OCI-M2 (cell line): Measurements from ENCODE around the gene APOB.

Source experiments
- DNase-seq: peaks from one replicate; lab custom pipeline; 2025; ENCODE audit not compliant: unreplicated experiment; lab: John Stamatoyannopoulos, UW

Gene APOB

DNA sequence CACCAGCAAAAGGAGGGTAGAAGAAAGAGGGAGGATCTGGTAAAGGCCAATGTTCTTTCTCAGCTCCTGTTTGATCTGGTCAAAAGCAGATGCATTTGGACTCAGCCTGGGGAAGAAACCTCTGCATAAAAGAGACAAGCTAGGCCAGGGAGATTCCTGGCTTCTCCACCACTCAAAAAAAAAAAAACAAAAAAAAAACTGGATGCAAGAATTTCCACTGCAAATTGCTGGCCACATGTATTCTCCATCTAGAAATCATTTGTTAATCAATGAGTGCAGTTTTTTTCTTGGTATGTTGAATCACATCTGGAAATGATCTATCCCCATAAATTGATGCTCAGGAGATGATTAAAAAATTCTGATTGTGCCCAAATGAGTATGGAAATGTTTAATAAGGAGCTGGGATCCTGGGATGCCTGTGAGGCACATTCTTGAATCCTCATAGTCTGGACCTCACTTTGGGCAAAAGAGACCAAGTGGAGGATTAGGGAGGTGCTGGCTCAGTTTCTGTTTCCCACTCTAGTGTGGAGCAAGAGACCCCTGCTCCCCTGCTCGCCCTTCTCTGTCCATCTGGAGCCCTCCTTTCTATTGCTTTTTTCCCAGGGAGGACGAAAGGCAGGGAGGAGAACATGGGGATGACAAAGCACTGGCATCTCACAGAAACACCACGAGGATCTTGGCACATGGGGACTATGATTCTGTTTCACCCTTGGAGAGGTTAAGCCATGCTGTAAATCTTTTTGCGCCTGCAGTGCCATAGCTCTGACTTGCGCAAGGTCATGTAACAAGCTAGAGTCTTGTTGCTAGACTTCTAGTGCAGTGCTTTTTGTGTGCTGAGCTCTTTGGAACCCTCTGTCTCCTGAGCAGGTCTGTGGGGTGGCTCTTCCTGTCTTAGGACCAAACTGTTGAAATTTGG, 57.6 kb downstream of the APOB start:
- DNase-seq: no peak

DNA sequence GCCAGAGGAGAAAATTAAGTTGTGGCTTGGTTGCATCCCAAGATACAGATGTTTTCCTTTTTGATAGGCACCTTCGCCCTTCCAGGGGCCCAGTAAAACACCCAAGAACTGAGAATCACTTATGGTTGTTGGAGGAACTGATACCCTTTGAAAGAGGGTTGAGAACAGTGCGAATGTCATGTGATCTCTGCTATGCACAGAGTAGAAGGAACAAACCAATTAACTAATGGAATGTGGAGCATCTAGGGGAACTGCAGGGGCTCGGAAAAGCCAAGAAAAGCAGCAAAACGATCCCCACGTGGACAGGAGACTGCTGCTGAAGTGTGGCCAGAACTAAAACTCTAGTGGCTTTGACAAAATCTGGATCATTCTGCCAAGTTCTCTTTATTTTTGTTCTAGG, 58.8 kb downstream of the APOB start:
- DNase-seq: no peak

DNA sequence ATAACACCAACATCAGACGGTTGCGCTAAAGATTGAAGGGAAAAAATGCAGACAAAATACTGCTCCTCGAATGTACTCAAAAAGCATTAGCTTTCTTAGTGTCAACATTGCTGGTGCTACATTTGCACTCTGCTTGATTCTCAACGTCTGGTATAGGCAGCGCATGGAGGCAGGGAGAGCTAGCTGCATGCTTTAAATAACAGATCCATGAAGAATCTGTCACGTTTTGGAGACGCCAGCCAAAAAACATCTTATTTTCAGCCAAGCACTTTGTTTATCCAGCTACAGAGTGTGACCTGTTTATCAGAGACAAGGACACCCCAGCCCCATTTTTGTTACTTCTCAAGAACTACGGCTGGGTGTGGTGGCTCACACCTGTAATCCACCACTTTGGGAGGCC, 59.5 kb downstream of the APOB start:
- DNase-seq: no peak

DNA sequence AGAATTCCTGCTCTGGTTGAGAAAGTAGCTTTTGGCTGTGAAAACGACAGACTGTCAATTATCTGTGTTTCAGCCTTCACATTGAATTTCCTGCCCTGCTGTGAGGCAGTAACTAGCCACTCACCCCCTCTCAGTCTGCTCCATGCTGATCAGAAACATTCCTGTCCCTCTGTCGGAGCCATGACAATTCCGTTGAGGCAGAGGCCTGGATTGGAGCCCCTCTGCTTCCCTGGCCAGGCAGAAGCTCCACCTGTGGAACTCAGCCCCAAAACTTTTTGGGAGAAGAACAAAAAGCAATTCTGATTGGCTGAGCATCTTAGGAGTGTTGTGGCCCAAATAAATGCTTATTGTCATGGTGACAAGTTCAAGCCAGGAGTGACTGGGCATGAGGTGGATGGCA, 60.0 kb downstream of the APOB start:
- no peak for DNase-seq

DNA sequence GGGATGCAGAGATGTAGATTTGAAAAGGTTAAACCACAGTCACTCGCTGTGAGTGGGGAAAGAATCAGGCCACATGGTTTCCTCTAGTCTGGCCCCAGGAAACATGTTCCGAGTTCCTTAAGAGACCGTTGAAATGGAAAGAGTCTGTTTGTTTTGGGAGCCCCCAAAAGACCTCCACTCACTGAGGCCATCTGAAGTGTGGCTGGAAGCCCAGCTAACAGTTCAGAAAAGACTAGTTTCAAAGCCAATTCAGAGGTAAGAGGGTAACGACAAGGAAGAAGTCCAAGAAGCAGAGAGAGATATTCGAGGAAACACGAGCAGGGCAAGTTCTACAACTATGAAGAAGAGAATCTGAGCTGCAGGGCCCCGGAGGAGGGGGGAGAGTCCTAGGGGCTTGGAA, 61.0 kb downstream of the APOB start:
- no peak for DNase-seq

DNA sequence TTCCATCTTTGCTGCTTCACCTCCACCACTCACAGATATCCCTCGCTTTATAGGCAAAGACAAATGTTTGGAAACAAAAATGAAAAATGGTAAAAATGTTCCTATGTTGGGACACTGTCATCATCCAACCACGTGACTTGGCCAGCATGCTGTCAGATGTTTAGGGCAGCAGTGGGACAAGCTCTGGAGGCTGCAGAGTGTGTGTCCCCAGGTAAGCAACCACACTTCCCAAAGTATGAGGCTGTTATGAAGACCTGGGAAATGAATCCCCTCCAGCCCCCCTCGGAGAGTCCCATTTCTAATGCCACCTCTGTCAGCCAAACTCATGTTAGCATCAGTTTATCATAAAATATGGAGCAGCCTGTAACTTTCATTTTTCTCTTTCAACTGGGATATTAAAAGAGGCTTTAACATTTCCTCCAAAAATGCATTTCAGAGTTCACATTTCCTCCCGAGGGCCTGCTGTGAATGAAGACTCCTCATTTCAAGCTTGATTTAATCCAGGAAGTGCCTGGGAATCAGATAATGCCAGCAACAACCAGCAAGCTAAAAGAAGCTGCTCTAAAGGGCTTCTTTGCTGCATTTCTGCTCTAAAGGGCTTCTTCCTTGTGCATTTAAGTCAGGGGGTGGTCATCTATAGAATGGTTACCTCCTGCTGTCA, 66.2 kb downstream of the APOB start:
- DNase-seq: no peak

DNA sequence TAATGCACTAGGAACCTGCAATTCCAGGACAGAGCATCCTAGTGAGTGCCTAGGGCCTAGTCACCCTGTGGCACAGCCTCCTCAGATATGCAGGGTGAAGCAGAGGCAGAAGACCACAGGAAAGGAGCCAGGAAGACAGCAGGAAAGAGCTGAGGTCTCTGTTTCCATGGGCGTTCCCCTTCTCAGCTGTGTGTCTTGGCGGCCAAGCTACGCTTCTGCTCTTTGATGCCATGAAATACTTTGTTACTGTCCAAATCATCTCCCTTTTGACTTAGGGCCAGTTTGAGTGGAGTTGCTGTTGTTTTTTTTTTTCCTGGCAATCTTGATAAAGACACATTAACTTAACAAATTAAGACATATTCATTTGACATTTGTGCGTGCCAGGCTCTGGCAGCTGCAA, 67.3 kb downstream of the APOB start:
- no peak for DNase-seq

DNA sequence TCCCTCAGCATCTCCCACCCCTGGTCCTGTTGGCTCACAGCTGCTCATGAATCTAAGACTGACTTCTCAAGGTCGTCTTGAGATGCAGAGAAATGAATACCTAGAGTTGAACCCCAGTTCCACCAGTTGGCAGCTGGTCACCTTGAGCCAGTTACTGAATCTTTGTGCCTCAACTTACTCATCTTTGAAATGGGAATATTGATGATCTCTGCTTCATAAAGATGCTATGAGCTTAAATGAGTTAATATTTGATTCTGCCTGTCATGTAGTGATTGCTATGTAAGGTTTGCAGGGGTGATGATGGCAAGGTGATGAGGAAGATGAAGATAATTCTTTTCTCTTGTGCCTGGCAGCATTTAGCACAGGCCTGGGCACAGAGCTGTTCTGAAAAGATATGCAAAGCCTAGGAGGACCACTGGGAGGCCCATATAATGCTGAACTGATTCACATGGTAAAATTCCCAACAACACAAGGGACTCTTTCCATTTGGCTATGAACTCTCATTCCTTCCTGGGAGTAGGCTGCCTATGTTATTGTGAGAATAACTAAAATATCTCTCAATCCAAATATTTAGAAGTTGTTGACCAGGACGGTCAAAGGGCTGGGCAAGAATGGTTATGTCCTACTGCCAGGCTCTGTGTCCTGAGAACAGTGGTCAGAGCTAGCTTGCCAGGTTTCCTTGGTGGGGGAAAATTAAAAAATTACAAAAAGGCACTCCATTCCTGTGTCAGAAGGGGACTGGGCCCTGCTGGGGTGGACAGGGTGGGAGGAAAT, 70.9 kb downstream of the APOB start:
- DNase-seq: no peak

DNA sequence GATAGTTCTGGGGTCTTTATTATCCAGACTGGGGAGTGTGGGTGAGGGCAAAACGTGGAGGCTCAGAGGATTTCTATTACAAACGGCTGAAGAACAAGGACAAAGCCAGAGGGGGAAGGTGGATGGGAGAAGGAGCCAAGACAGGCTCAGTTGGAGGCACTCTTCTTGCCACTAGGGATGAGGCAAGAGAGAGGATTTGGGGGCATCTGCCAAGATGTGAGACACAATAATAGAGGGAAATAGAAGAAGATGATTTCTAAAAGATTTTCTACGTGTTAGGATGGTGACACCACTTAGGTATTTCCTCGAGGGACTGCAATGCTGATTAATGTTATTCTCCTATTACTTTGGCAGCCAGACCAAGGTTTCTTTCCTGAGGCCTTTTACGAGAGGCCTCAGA, 71.8 kb downstream of the APOB start:
- no peak for DNase-seq

DNA sequence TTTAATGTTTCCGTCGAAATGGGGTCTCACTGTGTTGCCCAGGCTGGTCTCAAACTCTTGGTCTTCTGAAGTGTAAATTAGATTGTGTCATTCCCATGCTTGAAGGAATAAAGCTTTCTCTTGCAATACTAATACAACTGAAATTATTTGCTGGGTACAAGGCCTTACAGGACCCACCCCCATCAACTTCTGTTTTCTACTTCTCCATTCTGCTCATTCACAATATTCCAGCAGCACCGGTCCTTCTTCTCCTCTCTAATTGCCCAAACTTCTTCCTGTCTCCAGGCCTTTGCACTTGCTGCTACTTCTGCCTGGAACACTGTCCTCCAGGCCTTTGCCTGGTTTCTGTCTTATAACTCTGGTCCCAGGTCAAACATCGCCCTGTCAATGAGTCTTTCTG, 73.8 kb downstream of the APOB start:
- DNase-seq: no peak

DNA sequence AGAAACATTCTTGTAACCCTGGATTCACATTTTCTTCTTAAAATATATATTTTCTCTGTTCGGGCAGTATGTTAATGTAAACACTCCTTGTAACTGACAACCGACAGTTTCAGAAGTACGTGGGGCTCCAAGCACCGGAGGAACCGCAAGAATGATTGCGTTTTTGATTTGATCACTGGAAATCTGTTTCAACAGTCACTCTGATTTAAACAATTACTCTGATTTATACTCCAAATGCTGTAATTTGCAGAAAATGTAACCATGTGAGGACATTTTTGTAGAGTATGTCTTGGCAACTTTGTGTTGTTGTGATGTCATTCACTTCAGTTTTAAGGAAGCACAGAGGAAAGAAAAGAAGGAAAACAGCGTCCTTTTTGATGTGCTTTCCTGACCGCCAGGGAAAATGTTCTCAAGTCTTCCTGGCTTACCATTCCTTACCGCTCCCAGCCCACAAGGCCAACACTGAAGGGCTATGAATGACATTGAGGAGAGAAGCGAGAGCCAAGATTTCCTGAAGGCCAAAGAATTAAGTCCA, 77.7 kb downstream of the APOB start:
- DNase-seq: no peak

DNA sequence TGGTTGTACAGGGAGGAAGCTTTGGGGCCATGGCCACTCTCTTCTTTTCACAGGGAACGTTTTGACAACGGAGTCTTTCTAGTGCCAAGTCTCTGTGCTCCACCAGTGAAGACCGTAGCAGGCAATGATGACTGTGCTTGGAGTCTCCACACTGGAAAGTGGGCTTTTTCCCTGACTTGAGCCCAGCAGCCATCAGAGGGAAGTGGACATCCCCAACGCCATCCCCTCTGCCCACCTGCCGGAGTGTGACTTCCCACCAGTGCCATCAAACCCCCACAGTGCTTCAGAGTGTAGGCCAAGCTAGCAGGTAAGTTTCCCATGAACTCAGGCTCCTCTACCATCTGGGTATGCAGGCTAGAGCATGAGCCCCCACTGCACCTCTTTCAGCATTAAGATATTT, 78.7 kb downstream of the APOB start:
- no peak for DNase-seq

DNA sequence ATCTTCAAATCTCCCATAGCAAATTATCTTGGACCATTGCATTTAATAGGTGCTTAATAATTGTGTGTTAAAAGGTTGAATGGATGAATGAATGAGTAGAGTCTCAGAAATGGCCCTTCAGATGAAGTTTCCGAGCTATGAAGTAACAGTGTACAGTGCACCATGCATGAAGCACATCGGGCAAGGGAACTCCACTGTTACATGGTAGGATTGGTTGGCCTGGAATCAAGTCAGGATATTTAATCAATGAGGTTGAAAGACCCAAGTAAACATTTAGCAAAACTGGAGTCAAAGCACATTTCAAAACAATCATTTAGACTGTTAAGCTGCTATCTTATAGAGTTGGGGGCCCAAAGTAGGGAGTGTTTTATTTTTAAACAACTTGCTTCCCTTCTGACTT, 80.0 kb downstream of the APOB start:
- no peak for DNase-seq

DNA sequence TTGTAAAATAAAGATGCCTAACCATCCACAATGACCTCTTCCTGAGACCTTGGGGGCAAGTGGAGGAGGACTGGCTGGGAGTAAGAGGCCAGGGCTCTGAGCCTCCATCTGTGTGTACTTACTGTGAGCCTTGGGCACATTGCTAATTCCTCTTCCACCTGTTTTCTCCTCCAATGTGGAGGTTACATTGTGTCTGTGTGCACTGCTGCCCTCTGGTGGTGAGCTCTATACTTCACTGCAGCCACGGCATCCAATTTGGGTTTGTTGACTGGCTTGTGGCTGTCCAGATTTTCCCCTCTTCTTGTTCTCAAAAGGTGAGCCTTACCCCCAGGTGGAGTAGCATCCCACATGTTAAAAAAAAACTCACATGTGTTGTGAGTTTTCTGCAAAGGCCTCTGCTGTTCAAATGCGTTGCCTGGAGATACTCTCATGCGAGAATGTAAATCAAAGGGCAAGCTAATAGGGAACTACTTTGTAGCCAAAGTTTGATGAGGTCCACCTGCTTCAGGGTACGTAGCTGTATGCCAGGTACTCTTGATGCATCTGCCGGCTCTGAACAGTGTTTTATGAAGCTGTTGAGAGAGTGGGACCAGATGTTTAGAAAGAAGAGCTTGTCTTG, 80.8 kb downstream of the APOB start:
- no peak for DNase-seq

DNA sequence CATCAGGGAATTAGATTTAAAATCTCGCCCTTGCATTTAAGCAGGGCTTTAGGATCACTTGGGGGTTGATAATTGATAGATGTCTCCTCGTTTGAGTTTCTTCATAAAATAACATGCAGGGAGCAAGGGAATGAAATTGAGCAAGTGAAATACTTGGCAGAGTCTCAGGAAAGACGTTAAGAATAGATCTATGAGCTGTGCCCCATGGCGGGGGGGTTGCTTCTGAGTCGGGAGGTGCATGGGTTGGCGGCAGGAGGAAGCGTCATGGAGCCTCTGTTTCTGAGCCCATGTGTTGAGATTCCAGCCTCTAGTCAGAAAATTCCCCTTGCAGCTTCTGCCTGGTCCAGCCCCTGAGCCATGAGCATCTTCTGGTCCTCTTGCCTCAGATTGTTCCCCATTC, 82.0 kb downstream of the APOB start:
- DNase-seq: no peak

DNA sequence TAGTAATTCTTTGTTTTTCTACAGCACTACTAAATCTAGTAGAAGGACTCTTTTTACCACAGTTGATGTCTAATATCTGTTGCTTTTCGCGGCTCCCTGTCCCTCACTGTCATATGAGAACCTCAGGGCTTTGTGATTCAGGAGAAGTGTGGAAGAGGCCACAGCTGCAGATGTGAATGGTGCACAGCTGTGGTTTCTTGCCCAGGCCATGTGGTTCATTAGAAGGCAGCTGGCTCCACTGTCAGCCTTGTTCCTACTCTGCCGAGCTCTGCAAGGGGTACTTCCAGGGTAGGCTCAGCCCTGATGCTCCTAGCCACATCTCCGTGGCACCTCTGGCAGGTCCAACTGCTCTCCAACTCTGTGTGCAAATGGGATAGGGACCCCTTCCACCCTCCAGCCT, 83.9 kb downstream of the APOB start:
- DNase-seq: no peak

DNA sequence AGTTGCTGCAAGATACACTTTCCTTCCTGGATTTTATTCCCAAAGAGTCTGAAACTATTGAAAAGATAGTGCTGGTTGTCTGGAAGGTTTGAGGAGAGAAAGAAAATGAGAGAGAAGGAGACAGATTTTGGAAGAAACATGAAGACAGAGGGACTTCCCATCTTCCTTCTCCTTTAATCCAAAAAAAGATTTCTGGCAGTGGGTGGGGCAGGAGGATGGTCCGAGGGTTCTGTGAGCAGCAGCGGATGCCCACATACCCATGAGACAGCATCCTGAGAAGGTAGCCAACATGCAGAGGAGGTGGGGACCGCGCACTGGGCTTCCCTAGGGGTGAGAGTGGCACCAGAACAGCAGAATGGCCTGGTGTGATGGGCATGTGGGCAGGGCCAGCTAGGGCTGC, 84.6 kb downstream of the APOB start:
- no peak for DNase-seq

DNA sequence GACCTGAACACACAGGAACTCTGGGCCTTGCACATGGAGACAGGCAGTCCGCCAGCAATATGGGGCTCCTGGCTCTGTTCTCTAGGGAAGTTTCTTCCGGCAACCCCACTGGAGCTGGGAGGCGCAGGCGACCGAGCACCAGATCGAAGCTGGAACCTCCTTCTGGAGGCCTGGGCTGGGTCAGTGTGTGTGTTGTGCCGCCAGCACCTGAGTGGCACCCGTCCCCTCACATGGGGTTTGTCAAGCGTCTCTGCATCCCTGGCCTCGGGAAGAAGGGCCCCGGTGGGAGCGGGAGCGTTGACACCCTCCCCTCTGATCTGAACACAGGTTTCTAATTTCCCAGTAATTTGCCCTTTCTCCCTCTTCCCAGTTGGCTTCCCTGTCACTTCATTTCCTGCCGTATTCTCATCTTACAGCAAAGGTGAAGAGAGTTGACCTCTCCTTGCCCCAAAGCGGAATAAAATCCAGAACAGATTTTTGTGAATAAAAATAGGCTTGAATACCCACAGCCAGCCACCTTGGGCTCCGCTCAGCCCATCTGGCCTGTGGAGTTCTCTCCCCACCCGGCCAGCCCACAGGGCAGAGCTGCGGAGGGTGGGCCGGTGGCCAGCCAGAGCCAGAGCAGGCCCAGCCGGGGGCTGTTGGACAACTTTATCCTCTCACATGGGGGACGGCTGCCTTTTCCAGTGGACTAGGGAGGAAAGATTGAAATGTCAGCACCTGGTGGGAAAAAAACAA, 85.9 kb downstream of the APOB start:
- DNase-seq: no peak

DNA sequence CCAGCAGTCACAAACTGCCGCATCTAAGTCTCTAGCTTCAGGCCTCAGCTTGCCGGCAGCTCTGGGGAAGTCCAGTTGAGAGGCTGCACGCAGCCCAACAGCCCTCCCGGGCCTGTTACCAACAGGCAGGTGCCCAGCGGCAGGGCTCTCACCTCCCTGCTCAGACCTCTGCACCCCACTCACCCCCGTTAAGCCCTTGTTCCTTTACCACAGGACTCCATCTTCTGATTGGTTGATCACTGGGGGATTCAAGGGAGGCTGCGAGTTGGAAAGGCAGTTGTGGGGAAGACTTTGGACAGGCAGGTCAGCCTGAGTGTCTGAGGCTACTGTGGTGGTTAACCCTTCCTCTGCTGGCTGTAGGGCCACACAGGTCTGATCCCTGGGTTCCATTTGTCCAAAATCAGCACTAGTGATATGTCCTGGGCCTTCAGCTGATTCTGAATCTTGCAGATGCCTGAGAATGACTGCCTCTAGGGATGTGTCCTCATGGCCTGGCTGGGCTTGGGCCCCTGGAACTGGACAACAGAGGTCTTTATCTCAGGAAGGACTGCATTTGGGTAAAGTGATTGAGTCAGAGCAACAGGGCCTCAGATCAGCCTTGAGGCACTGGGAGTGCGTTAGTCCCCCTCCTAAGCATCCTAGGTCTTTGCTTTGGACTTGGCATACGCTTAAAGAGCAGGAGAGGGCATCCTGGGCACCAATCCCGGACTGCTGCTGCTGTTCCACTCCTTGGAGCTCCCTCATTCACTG, 88.4 kb downstream of the APOB start:
- DNase-seq: no peak
